ENCODE results near the gene PTPRQ.

DNA sequence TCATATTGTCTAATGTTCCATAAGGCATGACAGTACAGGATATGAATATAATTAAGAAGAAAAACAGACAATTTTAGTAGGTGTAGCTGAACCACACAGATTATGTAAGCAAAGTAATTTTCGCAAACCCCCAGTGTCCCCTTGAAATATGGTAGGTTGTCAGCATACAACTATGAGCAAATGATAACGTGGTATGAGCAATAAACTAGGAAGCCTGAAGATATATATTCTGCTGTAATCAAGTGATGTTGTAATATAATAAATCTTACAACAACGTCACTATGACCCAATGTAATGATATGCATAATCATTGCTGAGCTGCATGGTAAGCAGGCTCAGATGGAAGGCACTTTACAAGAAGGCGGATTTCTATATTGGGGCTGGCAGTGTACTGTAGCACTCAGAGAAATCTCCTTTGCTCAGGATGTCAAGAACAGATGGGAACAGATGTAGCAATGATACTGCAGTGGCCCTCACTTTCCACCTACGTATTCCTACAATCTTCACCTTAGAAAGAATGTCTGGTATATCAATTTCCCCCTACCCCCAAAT, 215.6 kb downstream of the PTPRQ start:
- TF ChIP-seq CTCF (IDR thresholded peaks at IDR 0.05) (no peak), POLR2A (IDR thresholded peaks at IDR 0.05) (no peak), POLR2AphosphoS5 (IDR thresholded peaks at IDR 0.05) (no peak), EP300 (IDR thresholded peaks at IDR 0.05) (no peak)
